ENCODE measurements around the gene KBTBD2.
"Not testable (repeated sequence)": the region's sequence is repeated elsewhere in the genome, so short reads cannot be mapped to it uniquely, and the experiment has no call there.

The KBTBD2 gene

DNA sequence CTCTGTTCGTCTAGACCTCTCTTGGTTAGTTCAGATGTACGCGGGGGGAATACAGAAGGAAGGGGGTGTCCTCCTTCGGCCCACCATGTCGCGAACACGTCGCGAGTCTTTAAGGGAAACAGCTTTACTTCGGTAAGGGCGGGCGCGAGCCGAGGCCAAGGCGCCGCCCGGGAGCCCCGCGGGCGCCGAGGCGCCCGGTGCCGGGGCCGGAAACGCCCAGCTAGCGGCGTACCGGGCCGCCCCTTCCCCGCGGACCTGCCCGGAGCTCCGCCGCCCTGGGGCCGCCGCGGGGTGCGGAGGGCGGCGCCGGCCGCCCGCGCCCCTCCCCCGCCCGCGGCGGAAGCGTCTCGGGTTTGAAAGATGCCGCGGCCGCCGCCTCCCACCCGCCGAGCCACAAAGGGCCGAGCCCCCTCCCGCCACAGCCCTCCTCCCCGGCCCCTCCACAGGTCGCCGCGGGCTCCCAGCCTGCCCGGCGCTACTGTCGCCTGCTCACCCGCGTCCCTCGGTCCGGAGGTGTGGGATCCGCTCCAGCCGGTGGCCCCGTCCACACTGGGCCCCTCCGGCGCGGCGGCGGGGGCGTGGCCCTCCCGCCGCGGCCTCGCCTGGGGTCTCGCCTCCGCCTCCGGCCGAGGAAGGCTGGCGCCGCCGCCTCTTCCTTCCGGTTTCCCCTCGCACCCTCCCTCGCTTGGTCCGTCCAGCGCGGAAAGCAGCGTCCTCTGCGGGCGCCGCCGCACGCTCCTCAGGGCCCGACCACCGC, at the start of gene KBTBD2:
KBTBD2 (minus strand) TSS at position 718 of the 757 bp plus-strand sequence. CDS start 12,156 bp downstream, outside the sequence.
- DNase-seq (ENCODE audit: low spot score) = peak; percentile 90

DNA sequence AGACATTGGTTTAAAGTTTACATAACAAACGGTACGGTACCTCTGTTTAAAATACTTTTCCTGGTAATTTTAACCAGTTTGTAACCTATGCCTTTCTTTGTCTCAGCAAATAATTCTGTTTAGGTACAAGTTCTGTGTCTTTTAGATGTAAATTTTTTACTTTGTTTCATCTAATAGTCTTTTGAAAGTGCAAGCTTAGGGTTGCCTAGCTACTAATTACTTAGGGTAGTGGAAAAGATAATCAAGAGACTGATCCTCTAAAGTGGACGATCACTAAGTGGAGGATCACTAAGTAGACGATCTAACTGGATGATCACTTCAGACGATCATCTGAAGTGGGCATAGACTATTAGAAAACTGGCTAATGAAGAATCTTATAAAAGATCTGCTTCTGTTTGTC, 49.6 kb upstream of the KBTBD2 start:
- no peak for DNase-seq (ENCODE audit: low spot score)

DNA sequence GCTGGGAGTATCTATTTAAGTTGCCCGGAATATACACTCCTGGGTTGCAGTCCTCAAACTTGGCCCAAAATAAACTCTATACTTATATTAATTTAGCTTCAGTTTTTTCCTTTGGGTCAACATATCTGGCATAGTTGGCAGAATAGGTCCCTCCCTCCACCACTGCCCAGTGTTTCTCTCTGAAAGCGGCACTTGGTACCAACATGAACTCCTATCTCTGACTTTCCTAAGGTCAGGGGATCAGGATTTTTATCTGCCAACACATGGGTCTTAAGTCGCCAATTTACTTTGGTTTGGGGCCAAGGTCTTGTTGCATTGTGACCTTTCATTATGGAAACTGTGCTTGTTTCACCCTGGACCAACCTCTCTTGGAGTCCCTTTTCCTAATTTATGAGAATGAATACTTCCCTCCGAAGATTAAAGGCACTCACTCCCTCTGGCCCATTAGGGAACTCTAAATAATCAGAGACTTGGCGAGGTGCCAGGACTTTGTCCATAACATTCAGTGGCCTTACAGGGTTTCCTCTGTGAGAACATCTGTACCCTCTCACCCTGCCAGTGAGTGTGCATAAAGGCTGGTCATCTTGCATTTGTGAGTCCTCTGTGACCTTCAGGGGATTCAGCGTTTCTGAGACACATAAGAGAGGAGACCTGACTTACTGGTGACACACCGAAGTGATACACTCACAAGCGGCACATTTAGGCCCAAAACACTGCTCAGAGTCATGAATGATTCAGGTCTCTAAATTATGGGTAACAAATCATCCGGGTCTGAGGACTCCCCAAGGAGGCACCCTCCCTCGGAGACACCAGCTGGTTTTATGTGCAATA, 46.0 kb upstream of the KBTBD2 start:
- DNase-seq (ENCODE audit: low spot score) = no peak

DNA sequence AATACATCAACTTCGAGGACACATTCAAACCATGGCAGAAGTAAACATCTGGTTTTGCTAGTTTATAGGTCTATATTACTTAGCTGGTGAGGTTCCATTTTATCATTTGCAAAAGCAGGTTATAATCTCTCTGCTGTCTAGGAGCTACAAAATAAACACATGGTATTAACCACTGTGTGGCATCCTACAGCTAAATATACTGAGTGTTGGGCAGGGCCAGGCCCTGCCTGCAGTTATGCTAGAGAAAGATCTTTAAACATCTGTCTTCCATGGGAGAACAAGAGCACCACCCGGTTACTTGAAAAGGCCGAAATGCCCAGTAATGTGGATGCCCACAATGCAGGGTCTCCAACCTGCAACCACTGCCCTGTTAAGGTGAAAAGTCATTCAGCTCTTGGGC, 45.1 kb upstream of the KBTBD2 start:
- no peak for DNase-seq (ENCODE audit: low spot score)

DNA sequence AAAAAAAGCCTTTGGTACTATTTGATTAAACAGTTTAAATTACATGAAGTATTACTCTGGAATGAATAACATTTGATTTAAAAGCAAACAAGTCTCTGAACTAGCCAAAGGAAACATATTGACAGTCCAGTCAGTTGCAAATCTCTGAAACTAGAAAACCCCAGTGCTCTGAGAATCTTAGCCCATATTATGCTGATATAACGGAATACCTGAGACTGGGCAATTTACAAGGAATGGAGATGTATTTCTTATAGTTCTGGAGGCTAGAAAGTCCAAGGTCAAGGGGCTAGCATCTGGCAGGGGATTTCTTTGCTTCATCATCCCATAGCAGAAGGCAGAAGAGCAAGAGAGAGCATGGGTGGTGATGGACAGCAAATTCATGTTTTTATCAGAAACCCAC, 44.0 kb upstream of the KBTBD2 start:
- no peak for DNase-seq (ENCODE audit: low spot score)

DNA sequence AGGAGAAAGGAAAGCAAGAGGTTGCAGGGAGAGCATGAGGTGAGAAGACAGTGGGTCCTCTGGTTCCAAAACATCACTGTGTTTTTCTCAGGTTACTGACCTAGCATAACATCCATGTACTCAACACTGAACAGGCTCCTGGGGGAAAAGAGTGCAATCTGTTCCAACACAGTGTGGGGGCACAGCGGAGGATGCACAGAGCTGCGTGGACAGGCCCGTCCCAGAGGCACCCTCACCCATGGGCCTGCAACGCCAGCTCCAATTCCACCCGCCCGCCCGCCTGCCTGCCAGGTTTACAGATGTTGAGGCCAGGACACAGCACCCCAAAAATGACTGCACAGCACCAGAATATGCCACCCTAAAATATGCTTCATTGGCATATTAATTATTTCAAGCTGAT, 38.8 kb upstream of the KBTBD2 start:
- no peak for DNase-seq (ENCODE audit: low spot score)

DNA sequence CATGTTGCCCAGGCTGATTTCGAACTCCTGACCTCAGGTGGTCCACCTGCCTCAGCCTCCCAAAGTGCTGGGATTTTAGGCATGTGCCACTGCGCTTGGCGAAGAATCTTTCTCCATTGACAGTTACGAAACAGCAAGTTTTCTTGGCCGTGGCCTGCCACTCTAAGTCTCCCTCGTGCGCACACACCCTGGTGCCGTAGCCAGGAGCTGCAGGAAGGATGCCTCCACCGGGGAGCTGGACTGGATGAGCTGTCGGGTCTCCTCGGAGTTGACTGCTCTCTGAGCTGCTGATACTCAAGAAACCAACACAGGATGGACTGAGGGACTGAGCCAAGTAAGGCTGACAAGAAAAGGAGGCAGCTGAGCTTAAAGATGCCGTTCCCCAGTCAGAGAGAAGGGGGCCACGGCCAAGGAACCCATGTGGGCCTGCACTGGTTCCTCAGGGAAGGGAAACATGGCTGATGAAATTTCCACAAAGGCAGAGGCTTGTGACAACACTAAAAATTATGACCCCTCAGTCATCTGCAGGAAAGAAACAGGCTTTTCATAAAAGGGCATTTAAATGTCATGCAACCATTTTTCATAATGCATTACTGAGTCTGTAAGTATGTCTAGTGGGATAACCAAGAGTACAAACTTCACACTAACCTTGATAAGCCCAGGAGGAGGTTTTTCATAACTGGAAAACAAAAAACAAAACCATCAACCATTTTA, 38.0 kb upstream of the KBTBD2 start:
- DNase-seq (ENCODE audit: low spot score) = no peak

DNA sequence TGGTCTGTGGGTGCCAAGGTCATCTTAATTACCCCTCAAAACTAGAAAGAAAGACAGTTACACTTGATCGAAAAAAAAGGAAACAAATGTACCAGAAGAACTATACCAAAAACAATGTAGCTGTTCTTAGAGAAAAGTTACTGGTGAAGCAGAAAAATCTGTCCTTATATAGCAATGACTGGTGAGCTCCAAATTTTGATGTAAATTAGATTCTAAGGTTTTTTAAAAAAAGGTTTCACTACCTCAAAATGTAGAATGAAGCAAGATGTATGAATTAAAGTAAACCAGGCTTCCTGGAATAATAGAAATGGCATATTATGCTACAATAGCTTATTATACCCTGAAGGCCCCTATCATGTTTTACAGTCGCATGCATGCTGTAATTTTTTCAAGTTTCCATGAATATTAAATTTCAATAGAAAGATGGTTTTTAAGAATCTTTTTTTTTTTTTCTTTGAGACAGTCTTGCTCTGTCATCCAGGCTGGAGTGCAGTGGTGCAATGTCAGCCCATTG, 37.3 kb upstream of the KBTBD2 start:
- DNase-seq (ENCODE audit: low spot score) = no peak

DNA sequence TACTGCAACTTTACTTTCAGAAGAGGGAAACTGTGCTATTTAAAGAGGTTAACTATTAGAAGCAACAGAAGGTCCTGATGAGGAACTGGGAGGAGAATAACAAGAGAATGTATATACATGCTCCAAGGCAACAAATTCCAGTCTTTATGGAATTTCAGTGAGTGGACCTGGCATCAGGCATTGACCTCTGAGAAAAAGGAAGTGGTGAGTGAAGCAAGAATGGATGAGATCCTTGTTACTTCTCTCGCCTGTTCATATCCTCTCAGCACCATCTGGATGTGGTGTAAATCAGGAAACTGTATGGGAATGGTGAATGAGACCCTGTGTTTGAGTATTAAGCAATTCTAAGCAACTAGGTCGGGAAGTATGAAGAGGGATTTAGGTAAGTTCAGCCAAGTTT, 30.3 kb upstream of the KBTBD2 start:
- DNase-seq (ENCODE audit: low spot score) = no peak

DNA sequence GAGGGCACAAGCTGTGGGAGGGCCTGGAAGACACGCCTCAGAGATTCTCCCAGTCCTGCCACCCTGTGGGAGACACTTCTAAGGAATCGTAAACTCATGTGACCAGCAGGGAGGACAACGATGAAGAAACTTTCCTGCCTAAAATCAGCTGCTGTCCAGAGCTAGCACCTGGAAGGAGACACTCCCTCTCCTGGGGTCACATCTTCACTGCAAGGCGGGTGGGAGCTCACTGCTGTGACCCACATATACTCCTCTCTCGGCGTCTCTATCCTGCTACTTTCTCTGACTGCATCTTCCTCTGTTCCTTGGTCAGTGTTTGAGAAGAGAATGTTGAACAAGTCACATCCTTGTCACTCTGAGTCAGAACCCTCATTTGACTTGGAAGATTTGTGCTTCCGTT, 25.4 kb upstream of the KBTBD2 start:
- not testable (repeated sequence) for DNase-seq (ENCODE audit: low spot score)

DNA sequence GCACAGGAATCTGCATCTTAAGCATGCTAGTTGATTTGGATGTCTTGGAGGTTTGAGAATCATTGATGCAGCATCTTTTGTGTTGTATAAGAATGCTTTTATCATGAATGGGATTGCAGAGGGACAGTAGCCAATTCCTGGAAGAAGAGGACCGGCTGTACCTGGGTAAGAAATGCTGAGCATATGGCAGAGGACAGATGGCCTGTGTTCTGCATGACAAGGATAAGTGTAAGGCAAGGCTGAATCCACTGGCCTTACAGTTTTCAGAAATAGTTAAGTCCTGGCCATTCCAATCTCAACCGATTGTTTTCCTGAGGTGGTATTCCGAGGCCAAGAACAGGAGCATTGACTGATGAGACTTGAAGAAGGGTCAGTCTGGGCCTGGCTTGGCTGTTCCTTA, 24.4 kb upstream of the KBTBD2 start:
- DNase-seq (ENCODE audit: low spot score) = no peak

DNA sequence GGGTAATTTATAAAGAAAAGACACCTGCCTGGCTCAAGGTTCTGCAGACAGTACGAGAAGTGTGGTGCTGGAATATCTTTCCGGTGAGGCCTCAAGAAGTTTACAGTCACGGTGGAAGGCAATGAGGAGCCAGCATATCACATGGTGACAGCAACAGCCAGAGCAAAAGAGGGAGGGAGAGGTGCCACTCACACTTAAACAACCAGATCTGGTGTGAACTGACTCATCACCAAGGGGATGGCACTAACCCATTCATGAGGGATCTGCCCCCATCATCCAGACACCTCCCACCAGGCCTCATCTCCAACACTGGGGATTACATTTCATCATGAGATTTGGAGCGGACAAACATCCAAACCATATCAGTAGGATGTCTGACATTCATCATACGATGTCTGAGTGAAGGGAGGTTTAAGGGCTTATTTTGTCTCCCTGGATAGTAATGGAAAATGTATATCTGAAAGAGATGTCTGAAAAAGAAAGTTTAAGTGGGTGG, 23.5 kb upstream of the KBTBD2 start:
- DNase-seq (ENCODE audit: low spot score) = no peak

DNA sequence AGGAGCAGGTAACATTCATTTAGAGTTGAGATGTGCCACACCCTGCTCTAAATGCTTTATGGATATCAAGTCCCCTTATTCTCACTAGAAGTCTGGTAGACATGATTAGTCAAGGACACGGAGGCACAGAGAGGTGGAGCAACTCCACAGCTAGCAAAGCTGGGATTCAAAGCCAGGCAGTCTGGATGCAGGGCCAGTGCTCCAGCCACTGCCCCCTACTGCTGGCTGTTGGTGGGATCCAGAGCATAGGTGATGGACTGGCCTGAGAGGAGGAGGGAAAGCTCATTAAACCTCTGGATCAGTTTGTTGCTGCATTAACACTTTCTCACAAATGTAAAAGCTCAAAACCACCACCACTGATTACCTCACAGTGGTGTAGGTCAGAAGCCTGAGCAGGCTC, 22.6 kb upstream of the KBTBD2 start:
- no peak for DNase-seq (ENCODE audit: low spot score)

DNA sequence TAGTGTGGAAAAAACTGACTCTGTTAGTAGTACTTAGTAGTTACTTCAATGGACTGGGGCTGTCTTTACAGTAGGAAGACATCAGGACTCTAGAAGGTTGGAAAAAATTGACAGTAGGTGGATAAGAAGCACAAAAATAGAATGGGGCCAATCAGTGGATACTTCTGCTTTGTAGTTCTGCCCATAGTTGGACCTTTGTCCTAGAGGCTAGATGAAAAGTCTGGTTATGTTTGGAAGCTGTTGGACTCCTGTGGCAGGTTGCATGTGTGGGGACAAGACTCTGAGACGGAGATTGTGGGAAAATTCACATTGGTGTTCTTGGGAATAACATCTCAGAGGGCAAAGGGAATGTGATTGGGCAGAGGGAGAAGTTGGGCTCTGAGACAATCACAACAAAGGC, 18.6 kb upstream of the KBTBD2 start:
- DNase-seq (ENCODE audit: low spot score) = no peak

DNA sequence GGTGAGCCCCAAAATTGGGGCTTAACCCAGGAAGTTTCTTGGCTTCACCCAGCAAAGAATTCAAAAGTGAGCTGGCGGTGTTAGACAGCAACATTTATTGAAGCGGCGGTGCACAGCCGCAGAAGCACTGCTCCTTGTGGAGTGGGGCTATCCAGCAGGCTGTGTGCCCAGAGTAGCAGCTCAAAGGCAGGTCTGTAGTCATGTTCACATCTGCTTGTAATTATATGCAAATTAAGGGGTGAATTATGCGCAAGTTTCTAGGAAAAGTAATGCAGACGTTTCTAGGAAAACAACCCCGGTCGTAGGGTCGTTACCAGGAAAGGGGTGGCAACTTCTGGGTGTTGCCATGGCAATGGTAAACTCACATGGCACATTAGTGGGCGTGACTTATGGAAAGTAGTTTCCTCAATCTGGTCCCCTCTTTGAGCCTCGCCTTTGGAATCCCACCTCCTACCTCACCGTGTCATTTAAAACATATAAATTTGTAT, 13.7 kb upstream of the KBTBD2 start:
- peak; percentile 81 for DNase-seq (ENCODE audit: low spot score)

DNA sequence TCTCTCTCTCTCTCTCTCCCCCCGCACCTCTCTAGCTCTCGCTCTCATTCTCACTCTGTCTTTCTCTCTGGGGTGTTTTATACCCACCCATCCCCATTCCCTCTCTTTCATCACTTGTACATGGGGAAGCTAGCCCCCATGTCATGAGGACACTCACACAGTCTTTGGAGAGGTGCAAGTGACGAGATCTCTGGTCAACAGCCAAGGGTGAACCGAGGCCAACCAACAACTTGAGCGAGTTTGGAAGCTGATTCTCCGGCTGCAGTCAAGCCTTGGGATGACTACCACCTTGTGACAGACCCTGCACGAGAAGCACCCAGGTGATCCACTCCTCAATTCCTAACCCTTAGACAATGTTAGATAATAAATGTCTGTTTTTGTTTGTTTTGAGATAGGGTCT, 10.1 kb upstream of the KBTBD2 start:
- no peak for DNase-seq (ENCODE audit: low spot score)

DNA sequence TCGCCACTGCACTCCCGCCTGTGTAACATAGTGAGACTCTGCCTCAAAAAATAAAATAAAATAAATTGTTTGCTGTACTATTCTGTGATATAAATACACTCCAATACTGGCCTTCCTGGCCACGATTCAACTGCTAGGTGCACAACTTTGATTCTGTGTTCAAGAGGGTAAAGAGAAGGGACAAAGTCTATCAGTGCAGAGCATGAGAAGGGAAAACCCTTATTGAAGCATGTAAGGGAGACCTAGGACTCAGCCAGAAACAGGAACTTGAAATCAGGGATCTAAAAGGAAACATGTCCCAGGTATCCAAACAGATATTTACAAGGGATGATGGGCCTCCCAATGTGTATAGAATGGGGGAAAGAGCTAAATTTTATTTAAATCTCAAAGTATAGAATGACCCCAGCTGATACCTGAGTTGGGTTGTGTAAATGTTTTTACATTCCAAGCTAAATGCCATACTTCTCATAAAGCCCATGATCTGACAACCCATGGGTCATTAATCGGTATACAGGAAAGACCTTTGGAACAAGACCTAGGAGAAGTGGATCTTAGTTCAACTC, 9.0 kb upstream of the KBTBD2 start:
- DNase-seq (ENCODE audit: low spot score) = no peak

DNA sequence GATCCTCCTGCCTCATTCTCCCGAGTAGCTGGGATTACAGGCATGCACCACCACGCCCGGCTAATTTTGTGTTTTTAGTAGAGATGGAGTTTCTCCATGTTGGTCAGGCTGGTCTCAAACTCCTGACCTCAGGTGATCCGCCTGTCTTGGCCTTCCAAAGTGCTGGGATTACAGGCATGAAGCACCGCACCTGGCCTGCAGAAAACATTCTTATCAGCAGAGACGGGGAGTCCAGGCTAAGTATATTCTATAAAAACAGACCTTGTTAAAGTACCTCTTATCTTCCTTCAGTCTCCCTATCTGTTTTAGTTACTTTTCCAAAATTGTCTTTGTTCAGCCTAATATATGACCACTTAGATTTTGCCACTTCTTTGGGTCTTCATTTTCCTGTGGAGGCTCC, 5.8 kb upstream of the KBTBD2 start:
- not testable (repeated sequence) for DNase-seq (ENCODE audit: low spot score)

DNA sequence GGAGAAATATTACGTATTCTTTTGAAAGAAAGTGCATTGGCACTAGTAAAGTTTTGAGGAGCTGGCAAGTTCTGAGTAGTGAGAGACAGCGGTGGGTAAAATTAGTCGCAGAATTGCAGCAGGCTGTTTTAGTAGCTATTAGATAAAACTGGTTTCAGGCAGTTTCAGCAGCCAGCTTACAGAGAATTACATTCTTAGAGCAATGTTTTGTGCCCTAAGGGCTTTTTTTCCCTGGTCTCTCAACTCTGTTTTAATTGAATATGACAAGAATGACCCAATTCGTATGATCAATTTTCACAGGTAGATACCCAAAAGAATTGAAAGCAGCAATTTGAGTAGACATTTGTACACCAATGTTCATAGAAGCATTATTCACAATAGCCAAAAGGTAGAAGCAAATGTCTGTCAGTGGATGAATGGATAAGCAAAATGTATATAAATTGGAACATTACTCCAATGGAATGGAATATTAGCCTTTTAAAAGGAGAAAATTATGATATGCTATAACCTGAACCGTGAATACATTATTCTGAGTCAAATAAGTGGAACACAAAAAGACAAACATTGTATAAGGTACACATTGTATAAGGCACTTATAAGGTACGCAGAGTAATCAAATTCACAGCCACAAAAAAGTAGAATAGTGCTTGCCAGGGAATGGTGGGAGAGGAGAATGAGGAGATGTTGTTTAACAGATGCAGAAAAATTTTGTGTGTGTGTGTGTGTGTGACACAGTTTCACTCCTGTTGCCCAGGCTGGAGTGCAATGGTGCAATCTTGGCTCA, 5.2 kb upstream of the KBTBD2 start:
- no peak for DNase-seq (ENCODE audit: low spot score)

DNA sequence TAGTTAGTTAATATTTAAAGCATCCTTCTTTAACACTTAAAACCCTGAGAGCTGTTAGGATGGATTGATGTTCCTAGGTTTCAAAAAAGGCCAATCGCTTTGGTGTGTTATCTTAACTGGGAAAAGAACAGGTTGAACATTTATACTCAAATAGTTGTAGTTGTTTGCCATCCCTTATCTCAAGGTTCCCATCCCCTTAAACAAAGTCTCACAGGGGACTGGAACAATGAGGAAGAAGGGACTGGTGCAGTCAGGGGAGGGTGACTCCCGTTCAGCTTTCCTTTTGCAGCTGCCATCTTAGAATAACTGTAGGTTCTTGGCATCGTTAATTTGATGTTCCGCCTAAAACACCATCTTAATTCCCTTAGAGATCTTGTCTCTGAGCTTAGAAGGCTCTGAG, 2.6 kb upstream of the KBTBD2 start:
- DNase-seq (ENCODE audit: low spot score) = no peak

DNA sequence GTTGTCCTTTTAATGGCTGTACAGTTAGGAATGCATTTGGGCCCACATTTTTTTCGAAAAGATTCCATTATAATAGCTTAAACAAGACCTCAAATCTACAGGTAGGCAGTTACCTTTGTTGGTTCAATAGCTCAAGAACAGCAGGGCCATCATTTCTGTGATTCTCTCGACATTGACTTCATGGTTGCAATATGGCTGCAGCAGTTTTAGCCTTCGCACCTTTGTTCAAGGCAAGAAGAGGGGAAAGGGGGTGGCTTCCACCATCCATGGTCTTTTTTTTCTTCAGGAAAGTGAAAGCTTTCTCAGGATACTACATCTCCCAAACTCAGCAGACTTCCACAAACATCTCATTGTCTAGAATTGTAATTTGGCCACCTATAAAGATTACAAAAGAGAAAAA, 2.2 kb upstream of the KBTBD2 start:
- no peak for DNase-seq (ENCODE audit: low spot score)

Measured in NAMALWA (cell line).